Thyroid gland (tissue), 4 donors: ENCODE data around the gene DNAH17.

ENCODE experiments used
- CTCF ChIP-seq, 6 experiments: fragments of 200-600 bp in 3 of 6; fragments of 450-650 bp in 3 of 6; sonication (generic) in 3 of 6; IDR thresholded peaks; one replicate each; pipeline ENCODE4 v1.5.1; 2016 to 2019; ENCODE audit warnings: antibody characterized with exemption in 6 of 6, mild to moderate bottlenecking in 2 of 6, inconsistent platforms in 1 of 6, moderate library complexity in 1 of 6
- POLR2A ChIP-seq, 2 donors: fragments of 450-650 bp; IDR thresholded peaks; one replicate each; pipeline ENCODE4 v1.6.1; 2017; ENCODE audit warnings: antibody characterized with exemption in 2 of 2, mild to moderate bottlenecking in 2 of 2, moderate library complexity in 1 of 2

- TF ChIP-seq CTCF (IDR thresholded peaks at IDR 0.05) (no peak), POLR2A (IDR thresholded peaks at IDR 0.05) (no peak)
These were observed 51.6 kb downstream of the DNAH17 start for GRCh38 chr17:78525511-78526160.
